Psoas muscle (tissue), 8 donors: Measurements from ENCODE around the gene TIMM21. TPM values are rescaled to one million over a fixed set of nuclear protein-coding genes. Genes with fewer than 3 reads are reported as not detected.

ENCODE experiments used
- ATAC-seq, 4 donors: fragments of 200-7000 bp; cut with Tn5 transposase; one replicate each; pipeline ENCODE4 v1.9.1; 2020; ENCODE audit warnings: moderate library complexity in 3 of 4, mild to moderate bottlenecking in 2 of 4
- DNase-seq, 2 donors: peaks; one replicate each; pipeline ENCODE4 v3.0.0-alpha.2; 2020
- H3K27ac ChIP-seq: fragments of 200-600 bp; one replicate; pipeline ENCODE4 v1.8.0; 2022
- H3K27me3 ChIP-seq, 3 donors: fragments of 200-600 bp in 1 of 3; one replicate each; pipeline versions ENCODE4 v1.6.1 to v1.8.0; 2013 to 2022; ENCODE audit warnings: low read length in 2 of 3, mild to moderate bottlenecking in 2 of 3, moderate library complexity in 1 of 3; ENCODE audit not compliant: insufficient read depth in 3 of 3
- H3K36me3 ChIP-seq, 2 donors: fragments of 200-600 bp in 1 of 2; one replicate each; pipeline versions ENCODE4 v1.6.1 to v1.8.0; 2013 to 2022; ENCODE audit warnings: low read depth in 1 of 2, mild to moderate bottlenecking in 1 of 2, moderate library complexity in 1 of 2; ENCODE audit not compliant: insufficient read depth in 1 of 2
- H3K4me1 ChIP-seq: fragments of 200-600 bp; one replicate; pipeline ENCODE4 v1.8.0; 2022
- H3K4me3 ChIP-seq: fragments of 200-600 bp; one replicate; pipeline ENCODE4 v1.8.0; 2022; ENCODE audit warnings: mild to moderate bottlenecking
- H3K9me3 ChIP-seq: fragments of 200-600 bp; one replicate; pipeline ENCODE4 v1.8.0; 2022
- WGBS, 3 donors: extraction: QIAGEN DNeasy Blood & Tissue Kit; methylation state at CpG; one replicate each; pipeline versions ENCODE4 v1.1.6 to v1.1.7; 2013; 5-methylcytosine and 5-hydroxymethylcytosine counted together
- intact Hi-C, 2 donors: fragments of 100-400 bp; cut with DNase I; formaldehyde crosslinking; loops; one replicate each; pipeline versions ENCODE4 v1.11.0 to v1.14.2; 2022
- polyA plus RNA-seq, 3 donors: library from polyadenylated mRNA; stranded (reverse); fragments of 200-250 nt; gene quantifications; one replicate each; pipeline ENCODE4 v1.2.3, GENCODE V29; 2013
- total RNA-seq, 4 donors: library from RNA; stranded (reverse); fragmentation: NEBNext Ultra II Directional in 2 of 4; extraction: Animal tissue kit (Norgen Biotek cat#: 25700) in 2 of 4; gene quantifications; one replicate each; pipeline versions ENCODE4 v1.2.1 to v1.2.4, GENCODE V29; 2021 to 2023
- TF ChIP-seq, protein P1 (sequence below): fragments of 200-600 bp; IDR thresholded peaks from one replicate; pipeline ENCODE4 v1.8.0; 2022; ENCODE audit warnings: antibody characterized with exemption
- donor health status: healthy with polysubstance abuse.
- donor health status: DM: no; HTN: no; CAD: no; lungs with moderate emphysema.
- donor health status: Bipolar disorder and iron deficiency.
- donor health status: healthy.
- donor health status: DM: yes; HTN: yes; CAD: no.
- donor health status: DM: no; HTN: no; CAD: no.
- donor health status: DM: no; HTN: no; CAD: no.
- donor health status: DM: yes; HTN: yes; CAD: no.

The TIMM21 gene
- total and polyA plus RNA-seq, 7 donors: 52.6 to 201 (median 76.8) TPM

DNA sequence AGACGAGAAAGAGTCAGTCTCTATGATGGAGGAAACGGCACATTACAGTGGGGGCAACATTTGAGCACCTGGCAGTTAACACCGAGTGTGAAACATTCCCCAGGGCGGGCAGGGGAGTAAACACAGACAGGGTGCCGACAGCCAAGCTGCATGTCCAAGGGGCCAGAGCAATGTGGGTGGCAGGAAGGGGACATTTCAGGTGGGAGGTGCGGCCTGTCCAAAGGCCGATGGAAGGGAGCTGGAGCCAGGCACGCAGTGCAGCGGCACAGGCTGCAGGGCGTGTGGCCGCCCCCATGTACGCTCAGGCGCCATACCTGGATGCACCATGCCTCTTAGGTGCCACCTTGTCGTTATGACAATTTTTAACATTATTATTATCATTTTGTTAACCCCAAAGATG, 43.3 kb downstream of the TIMM21 start:
- DNase-seq: no peak
- Histone ChIP-seq H3K36me3 (no peaks in the 10 kb centered on the region), H3K4me1 (no peaks in the 10 kb centered on the region), H3K9me3 (no peaks in the 10 kb centered on the region), H3K4me3 (no peak overlapping the region), H3K27ac (no peak overlapping the region), H3K27me3 (peaks cover 0 to 14% (median 0%) of the 10 kb centered on the region in 3 donors)
- ATAC-seq: no peak
- TF ChIP-seq, protein P1, sequence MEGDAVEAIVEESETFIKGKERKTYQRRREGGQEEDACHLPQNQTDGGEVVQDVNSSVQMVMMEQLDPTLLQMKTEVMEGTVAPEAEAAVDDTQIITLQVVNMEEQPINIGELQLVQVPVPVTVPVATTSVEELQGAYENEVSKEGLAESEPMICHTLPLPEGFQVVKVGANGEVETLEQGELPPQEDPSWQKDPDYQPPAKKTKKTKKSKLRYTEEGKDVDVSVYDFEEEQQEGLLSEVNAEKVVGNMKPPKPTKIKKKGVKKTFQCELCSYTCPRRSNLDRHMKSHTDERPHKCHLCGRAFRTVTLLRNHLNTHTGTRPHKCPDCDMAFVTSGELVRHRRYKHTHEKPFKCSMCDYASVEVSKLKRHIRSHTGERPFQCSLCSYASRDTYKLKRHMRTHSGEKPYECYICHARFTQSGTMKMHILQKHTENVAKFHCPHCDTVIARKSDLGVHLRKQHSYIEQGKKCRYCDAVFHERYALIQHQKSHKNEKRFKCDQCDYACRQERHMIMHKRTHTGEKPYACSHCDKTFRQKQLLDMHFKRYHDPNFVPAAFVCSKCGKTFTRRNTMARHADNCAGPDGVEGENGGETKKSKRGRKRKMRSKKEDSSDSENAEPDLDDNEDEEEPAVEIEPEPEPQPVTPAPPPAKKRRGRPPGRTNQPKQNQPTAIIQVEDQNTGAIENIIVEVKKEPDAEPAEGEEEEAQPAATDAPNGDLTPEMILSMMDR: no peak
- 70 to 74% (median 73%) methylated on average over 14 of the region's 14 CpGs for WGBS, 3 donors
- intact Hi-C loops: loop anchor here in 1 of 2 donors (10.0 kb wide), 1 partner anchor 283 kb away; no protein-coding TSS in a partner anchor

DNA sequence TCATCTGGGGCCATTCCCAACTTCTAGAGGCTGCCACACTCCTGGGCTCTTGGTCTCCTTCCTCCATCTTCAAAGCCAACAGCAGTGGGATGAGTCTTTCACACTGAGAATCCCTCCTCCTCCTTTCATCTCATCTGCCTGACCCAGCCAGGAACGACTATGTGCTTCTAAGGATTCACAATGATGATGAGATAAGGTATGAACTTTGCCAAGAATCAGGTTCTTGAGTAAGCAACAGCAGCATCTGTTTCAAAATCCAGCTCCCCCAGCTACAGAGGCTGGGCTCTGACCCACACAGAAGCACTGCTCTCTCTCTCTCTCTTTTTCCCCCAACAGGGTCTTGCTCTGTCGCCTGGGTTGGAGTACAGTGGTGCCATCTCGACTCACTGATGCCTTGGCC, 46.4 kb downstream of the TIMM21 start:
- TF ChIP-seq, protein P1: no peak
- no peak for DNase-seq
- Histone ChIP-seq H3K4me1 (no peaks in the 10 kb centered on the region), H3K27me3 (peaks cover 0 to 14% (median 0%) of the 10 kb centered on the region in 3 donors), H3K4me3 (no peak overlapping the region), H3K27ac (no peak overlapping the region), H3K9me3 (no peaks in the 10 kb centered on the region), H3K36me3 (no peaks in the 10 kb centered on the region)
- WGBS, 3 donors: 47 to 61% (median 54%) methylated on average over 3 of the region's 3 CpGs
- intact Hi-C loops: loop anchor here (5.0 to 10.0 kb wide), 2 partner anchors 280 to 303 kb away; partner anchors contain the start of gene CNDP2 (in 1 of the 2)
- no peak for ATAC-seq

DNA sequence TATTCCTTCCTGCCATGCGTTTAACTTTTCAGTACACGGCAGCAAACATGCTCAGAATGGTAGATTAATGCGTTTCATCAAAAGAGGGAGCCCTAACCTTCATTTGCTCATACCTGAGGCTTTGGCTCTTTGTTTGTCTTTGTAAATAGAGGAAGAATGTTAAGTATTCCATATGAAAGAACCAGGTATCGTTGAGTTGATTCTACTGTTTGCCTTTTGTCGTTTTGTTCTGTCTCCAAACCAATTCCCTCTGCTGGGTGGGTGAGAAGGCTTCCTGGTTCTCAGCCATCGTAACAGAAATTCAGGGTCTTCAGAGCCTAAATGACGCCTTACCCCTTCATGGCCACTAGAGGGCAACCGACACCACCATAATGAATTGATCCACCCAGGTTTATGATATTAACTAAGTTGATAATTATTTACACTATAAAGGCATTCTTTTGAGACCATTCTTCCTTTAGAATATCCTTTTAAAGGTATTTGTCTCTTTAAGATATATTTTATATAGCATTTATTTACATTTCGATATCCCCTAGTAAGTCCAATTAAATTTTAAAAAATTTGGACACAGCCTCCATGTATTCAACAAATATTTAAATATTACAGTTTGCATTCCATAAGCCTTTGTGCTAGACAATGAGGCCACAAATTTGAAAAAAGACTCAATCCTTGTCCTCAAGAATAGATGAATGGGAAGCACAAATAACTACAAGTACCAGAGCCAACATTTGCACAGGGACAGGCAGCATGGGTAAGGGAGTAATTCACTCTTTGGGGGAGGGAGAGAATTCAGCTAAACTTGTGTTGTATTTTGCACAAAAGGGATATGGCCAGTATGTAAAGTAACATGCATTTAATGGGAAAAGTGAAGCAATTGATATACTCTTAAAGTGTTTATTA, 48.1 kb downstream of the TIMM21 start:
- Histone ChIP-seq H3K9me3 (no peaks in the 10 kb centered on the region), H3K27me3 (peaks cover 0 to 4% (median 0%) of the 10 kb centered on the region in 3 donors), H3K36me3 (no peaks in the 10 kb centered on the region), H3K4me3 (no peak overlapping the region), H3K4me1 (no peaks in the 10 kb centered on the region), H3K27ac (no peak overlapping the region)
- 6 to 7% (median 6%) methylated on average over 9 of the region's 9 CpGs for WGBS, 3 donors
- TF ChIP-seq, protein P1: peak; percentile 94
- intact Hi-C loops: loop anchor here (1.0 to 10.0 kb wide), 5 partner anchors 146 to 356 kb away; partner anchors contain the start of gene CNDP2 (in 1 of the 2)
- DNase-seq (no peak), ATAC-seq (peak; percentile 47 to 80 (median 58))

DNA sequence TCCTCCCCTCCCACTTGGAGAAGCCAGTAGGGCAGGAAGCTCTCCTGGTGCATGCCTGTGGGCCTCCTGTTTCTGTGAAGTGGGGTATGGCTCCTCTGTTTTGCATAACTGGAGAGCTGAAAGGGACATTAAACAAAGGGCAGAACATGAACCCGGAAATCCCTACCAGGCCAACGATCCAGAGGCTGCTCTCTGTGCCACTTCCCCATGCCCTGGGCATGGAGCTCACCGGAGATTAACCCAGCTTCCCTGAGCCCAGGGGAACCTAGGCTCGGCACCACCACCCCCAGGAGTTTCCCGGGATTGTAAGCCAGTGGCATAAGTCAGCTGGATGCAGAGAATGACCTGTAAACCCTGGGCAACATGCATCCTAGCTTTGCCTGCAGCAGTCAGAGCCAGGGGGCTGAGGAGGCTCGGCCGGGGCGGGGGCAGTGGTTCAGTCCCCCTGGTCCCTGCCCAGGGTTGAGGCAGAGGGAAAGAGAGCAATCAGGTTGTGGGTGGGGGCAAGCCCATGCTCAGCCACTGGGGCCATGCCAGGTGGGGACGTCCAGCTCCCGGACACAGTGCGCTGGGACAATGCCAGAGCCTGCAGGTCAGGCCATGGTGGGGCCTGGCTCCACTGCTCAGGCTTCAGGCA, 49.5 kb downstream of the TIMM21 start:
- TF ChIP-seq, protein P1: no peak
- H3K9me3 ChIP-seq: no peaks in the 10 kb centered on the region
- no peak for DNase-seq
- 63 to 66% (median 65%) methylated on average over 11 of the region's 11 CpGs for WGBS, 3 donors
- ATAC-seq: no peak
- intact Hi-C loops: loop anchor here (2.0 to 10.0 kb wide), 4 partner anchors 145 to 355 kb away; partner anchors contain the start of gene CNDP2 (in 1 of the 2)
- H3K4me1 ChIP-seq: no peaks in the 10 kb centered on the region
- H3K36me3 ChIP-seq: no peaks in the 10 kb centered on the region
- no peak overlapping the region for H3K27ac ChIP-seq
- no peak overlapping the region for H3K4me3 ChIP-seq
- peaks cover 0 to 4% (median 0%) of the 10 kb centered on the region in 3 donors for H3K27me3 ChIP-seq
